K562 (cell line): ENCODE data around the gene SLC6A16. TPM values are rescaled to one million over a fixed set of nuclear protein-coding genes. Genes with fewer than 3 reads are reported as not detected.

Source experiments
- CTBP1 ChIP-seq: fragments of 450-650 bp; IDR thresholded peaks from 2 replicates; pipeline ENCODE4 v1.6.1; 2016; ENCODE audit warnings: borderline replicate concordance
- FOS ChIP-seq: IDR thresholded peaks from 3 replicates; pipeline ENCODE4 v1.6.1; 2011; ENCODE audit not compliant: insufficient read length; ENCODE audit errors: extremely low read depth
- GABPA ChIP-seq: fragments of 200-800 bp; sonication (Bioruptor generic); conservative IDR thresholded peaks from 2 replicates; pipeline ENCODE4 v1.6.1; 2016; ENCODE audit warnings: low read depth, missing genetic modification characterization, missing compliant biosample characterization
- PCBP2 ChIP-seq: fragments of 200-400 bp; formaldehyde crosslinking; IDR thresholded peaks from 2 replicates; pipeline ENCODE4 v1.6.1; 2018; ENCODE audit warnings: low read length, low read depth, mild to moderate bottlenecking, moderate library complexity; ENCODE audit not compliant: poor library complexity, severe bottlenecking
- POLR2AphosphoS2 ChIP-seq: IDR thresholded peaks from 2 replicates; pipeline ENCODE4 v1.6.1; 2012; ENCODE audit warnings: low read length, improper control_type of control experiment
- XRCC3 ChIP-seq: fragments of 450-650 bp; IDR thresholded peaks from 2 replicates; pipeline ENCODE4 v1.6.1; 2017; ENCODE audit warnings: mild to moderate bottlenecking, moderate library complexity
- ZNF217 ChIP-seq: sonication (generic); formaldehyde crosslinking; IDR thresholded peaks from 2 replicates; pipeline ENCODE4 v1.8.0; 2022; ENCODE audit warnings: mild to moderate bottlenecking, missing genetic modification reagents
- polyA plus RNA-seq, 8 experiments: library from polyadenylated mRNA; depleted of rRNA in 4 of 8; stranded (reverse) in 5 of 8; unstranded in 3 of 8; fragments of >200 nt; fragmentation: Nextera tagmentation in 2 of 8; fragmentation: Illumina TruSeq in 1 of 8; extraction: Ambion mirVana in 2 of 8; extraction: Trizol in 1 of 8; gene quantifications; 2 replicates each; pipeline versions ENCODE4 v1.2.1 to v1.2.3, GENCODE V29; 2011 to 2014; ENCODE audit warnings: inconsistent platforms in 1 of 8, missing spikeins in 1 of 8
- total RNA-seq, 7 experiments: library from RNA; depleted of rRNA in 6 of 7; stranded (reverse); fragments of >200 nt in 6 of 7; fragmentation: Illumina TruSeq in 2 of 7; extraction: Trizol in 2 of 7; gene quantifications; 2 replicates each; pipeline versions ENCODE4 v1.2.1 to v1.2.3, GENCODE V29; 2011 to 2021; ENCODE audit warnings: low replicate concordance in 1 of 7
- TF ChIP-seq, protein P1 (sequence below): fragments of 200-800 bp; sonication (Bioruptor generic); IDR thresholded peaks from 2 replicates; pipeline ENCODE4 v1.6.1; 2017; ENCODE audit warnings: missing genetic modification characterization, missing compliant biosample characterization
- TF ChIP-seq, protein P2 (sequence below), 2 experiments: fragments of 450-650 bp; IDR thresholded peaks; 2 replicates each; pipeline ENCODE4 v1.6.1; 2016
- TF ChIP-seq, protein P3 (sequence below): fragments of 250-450 bp; sonication (Bioruptor Pico); IDR thresholded peaks from 2 replicates; pipeline ENCODE4 v1.5.0; 2020; ENCODE audit warnings: mild to moderate bottlenecking, borderline replicate concordance
- TF ChIP-seq, protein P4 (sequence below): fragments of 450-650 bp; IDR thresholded peaks from 2 replicates; pipeline ENCODE4 v1.6.1; 2016; ENCODE audit warnings: borderline replicate concordance
- TF ChIP-seq, protein P5 (sequence below): sonication (generic); formaldehyde crosslinking; IDR thresholded peaks from 2 replicates; pipeline ENCODE4 v1.9.0; 2022; ENCODE audit warnings: mild to moderate bottlenecking, missing genetic modification reagents
- TF ChIP-seq, protein P6 (sequence below): fragments of 250-450 bp; sonication (Bioruptor Pico); IDR thresholded peaks from 2 replicates; pipeline ENCODE4 v1.4.0; 2020; ENCODE audit warnings: mild to moderate bottlenecking, moderate library complexity
- TF ChIP-seq, protein P7 (sequence below), 2 experiments: fragments of 450-650 bp in 1 of 2; sonication (generic) in 1 of 2; formaldehyde crosslinking in 1 of 2; IDR thresholded peaks in 1 of 2; conservative IDR thresholded peaks in 1 of 2; 2 replicates each; pipeline versions ENCODE4 v1.6.1 to v1.8.1; 2016 to 2023; ENCODE audit warnings: mild to moderate bottlenecking in 2 of 2, moderate library complexity in 2 of 2, inconsistent platforms in 1 of 2, missing genetic modification reagents in 1 of 2

SLC6A16 gene
- total and polyA plus RNA-seq, 9 of the 15 experiments (the other 6 are each of a cell fraction or from before 2014, with no cell fraction given): 0.05 to 0.95 (median 0.36) TPM

DNA sequence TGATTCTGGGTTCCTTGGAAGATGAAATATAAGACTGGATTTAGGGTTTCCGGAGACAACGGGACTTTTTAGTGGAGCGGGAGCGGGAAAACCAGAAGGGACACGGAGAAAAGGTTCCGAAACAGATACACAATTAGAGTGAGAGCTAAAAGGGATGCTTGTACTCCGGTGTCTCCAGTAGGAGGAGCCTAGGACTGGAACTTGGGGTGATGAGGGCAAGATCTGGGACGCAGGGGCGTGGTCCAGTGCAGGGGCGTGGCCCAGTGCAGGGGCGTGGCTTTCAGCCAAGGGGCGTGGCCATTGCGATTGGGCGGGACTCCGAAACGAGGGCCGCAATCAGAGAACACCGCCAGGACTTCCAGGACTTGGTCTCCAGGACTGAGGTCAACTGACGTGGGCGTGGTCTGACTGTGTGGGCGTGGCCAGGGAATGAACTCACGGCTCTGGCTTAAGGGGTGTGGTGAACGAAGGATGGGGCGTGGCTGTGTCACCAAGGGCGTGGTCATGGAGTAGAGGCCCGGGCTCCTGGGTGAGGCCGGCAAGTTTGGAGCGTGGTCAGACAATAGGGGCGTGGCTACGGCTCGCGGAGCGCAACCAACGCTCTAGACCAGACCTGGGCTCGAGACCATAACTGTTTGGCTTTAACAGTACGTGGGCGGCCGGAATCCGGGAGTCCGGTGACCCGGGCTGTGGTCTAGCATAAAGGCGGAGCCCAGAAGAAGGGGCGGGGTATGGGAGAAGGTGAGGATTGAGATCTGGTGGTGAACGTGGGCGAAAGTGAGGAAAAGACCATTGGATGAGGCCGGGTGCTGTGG is 38.5 kb upstream of the SLC6A16 start, which contains the start of gene DKKL1 (continued):
- TF ChIP-seq, protein P1, sequence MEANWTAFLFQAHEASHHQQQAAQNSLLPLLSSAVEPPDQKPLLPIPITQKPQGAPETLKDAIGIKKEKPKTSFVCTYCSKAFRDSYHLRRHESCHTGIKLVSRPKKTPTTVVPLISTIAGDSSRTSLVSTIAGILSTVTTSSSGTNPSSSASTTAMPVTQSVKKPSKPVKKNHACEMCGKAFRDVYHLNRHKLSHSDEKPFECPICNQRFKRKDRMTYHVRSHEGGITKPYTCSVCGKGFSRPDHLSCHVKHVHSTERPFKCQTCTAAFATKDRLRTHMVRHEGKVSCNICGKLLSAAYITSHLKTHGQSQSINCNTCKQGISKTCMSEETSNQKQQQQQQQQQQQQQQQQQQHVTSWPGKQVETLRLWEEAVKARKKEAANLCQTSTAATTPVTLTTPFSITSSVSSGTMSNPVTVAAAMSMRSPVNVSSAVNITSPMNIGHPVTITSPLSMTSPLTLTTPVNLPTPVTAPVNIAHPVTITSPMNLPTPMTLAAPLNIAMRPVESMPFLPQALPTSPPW (CRISPR knock-in tag): peak; percentile 58; the same call in 1 of the 2 replicates
- TF ChIP-seq CTBP1: peak; percentile 70; the same call in 1 of the 2 replicates
- TF ChIP-seq, protein P2, sequence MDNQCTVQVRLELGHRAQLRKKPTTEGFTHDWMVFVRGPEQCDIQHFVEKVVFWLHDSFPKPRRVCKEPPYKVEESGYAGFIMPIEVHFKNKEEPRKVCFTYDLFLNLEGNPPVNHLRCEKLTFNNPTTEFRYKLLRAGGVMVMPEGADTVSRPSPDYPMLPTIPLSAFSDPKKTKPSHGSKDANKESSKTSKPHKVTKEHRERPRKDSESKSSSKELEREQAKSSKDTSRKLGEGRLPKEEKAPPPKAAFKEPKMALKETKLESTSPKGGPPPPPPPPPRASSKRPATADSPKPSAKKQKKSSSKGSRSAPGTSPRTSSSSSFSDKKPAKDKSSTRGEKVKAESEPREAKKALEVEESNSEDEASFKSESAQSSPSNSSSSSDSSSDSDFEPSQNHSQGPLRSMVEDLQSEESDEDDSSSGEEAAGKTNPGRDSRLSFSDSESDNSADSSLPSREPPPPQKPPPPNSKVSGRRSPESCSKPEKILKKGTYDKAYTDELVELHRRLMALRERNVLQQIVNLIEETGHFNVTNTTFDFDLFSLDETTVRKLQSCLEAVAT (IDR thresholded peaks at IDR 0.05): peak in 1 of 2 experiments; percentile 75; a peak in 1 of 4 replicates
- TF ChIP-seq ZNF217 (CRISPR knock-in tag): no peak
- TF ChIP-seq, protein P3, sequence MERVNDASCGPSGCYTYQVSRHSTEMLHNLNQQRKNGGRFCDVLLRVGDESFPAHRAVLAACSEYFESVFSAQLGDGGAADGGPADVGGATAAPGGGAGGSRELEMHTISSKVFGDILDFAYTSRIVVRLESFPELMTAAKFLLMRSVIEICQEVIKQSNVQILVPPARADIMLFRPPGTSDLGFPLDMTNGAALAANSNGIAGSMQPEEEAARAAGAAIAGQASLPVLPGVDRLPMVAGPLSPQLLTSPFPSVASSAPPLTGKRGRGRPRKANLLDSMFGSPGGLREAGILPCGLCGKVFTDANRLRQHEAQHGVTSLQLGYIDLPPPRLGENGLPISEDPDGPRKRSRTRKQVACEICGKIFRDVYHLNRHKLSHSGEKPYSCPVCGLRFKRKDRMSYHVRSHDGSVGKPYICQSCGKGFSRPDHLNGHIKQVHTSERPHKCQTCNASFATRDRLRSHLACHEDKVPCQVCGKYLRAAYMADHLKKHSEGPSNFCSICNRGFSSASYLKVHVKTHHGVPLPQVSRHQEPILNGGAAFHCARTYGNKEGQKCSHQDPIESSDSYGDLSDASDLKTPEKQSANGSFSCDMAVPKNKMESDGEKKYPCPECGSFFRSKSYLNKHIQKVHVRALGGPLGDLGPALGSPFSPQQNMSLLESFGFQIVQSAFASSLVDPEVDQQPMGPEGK (CRISPR knock-in tag): no peak
- no peak for TF ChIP-seq XRCC3
- TF ChIP-seq POLR2AphosphoS2: no peak
- TF ChIP-seq, protein P4, sequence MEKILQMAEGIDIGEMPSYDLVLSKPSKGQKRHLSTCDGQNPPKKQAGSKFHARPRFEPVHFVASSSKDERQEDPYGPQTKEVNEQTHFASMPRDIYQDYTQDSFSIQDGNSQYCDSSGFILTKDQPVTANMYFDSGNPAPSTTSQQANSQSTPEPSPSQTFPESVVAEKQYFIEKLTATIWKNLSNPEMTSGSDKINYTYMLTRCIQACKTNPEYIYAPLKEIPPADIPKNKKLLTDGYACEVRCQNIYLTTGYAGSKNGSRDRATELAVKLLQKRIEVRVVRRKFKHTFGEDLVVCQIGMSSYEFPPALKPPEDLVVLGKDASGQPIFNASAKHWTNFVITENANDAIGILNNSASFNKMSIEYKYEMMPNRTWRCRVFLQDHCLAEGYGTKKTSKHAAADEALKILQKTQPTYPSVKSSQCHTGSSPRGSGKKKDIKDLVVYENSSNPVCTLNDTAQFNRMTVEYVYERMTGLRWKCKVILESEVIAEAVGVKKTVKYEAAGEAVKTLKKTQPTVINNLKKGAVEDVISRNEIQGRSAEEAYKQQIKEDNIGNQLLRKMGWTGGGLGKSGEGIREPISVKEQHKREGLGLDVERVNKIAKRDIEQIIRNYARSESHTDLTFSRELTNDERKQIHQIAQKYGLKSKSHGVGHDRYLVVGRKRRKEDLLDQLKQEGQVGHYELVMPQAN: no peak; the same call in 1 of the 2 replicates
- TF ChIP-seq FOS: no peak
- TF ChIP-seq, protein P5, sequence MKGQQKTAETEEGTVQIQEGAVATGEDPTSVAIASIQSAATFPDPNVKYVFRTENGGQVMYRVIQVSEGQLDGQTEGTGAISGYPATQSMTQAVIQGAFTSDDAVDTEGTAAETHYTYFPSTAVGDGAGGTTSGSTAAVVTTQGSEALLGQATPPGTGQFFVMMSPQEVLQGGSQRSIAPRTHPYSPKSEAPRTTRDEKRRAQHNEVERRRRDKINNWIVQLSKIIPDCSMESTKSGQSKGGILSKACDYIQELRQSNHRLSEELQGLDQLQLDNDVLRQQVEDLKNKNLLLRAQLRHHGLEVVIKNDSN (CRISPR knock-in tag): no peak; the same call in none of the 2 replicates
- TF ChIP-seq GABPA: 0 out of 2 replicates have a peak, but pooled peaks have one; percentile 3
- TF ChIP-seq PCBP2: no peak
- TF ChIP-seq, protein P6, sequence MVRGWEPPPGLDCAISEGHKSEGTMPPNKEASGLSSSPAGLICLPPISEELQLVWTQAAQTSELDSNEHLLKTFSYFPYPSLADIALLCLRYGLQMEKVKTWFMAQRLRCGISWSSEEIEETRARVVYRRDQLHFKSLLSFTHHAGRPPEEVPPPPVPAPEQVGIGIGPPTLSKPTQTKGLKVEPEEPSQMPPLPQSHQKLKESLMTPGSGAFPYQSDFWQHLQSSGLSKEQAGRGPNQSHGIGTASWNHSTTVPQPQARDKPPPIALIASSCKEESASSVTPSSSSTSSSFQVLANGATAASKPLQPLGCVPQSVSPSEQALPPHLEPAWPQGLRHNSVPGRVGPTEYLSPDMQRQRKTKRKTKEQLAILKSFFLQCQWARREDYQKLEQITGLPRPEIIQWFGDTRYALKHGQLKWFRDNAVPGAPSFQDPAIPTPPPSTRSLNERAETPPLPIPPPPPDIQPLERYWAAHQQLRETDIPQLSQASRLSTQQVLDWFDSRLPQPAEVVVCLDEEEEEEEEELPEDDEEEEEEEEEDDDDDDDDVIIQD (CRISPR knock-in tag): no peak
- TF ChIP-seq, protein P7, sequence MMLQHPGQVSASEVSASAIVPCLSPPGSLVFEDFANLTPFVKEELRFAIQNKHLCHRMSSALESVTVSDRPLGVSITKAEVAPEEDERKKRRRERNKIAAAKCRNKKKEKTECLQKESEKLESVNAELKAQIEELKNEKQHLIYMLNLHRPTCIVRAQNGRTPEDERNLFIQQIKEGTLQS (IDR thresholded peaks at IDR 0.05): peak; percentile 22; the same call in 1 of the 2 replicates
- TF ChIP-seq, protein P7 (CRISPR knock-in tag; conservative IDR thresholded peaks at IDR 0.05): no peak
